Head of caudate nucleus (tissue), 42 donors: ENCODE results near the gene SGCD.

Experiments used
- DNase-seq, 42 donors: peaks; one replicate each; pipeline versions ENCODE4 v3.0.0 to v3.0.0-alpha.2; 2020 to 2021; ENCODE audit warnings: mixed read lengths in 7 of 42
- intact Hi-C: fragments of 100-400 bp; cut with DNase I; formaldehyde crosslinking; loops from one replicate; pipeline ENCODE4 v1.15.0; 2022

SGCD gene

DNA sequence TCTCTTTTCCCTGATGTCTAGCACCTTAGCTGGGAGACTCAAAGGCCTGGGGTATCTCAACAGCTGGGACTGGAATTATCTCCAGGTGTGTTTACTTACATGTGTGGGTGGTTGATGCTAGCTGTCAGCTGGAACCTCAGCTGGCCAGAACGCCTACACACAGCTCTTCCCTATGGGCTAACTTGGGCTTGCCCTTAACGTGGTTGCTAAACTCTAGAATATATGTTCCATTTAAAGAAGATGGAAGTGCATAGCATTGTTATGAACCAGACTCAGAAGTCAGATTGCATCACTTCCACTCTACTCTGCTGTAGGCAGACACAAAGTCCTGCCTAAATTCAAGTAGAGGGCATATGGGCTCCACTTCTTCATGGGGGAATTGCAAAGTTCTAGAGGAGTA lies 29.3 kb downstream of the SGCD start:
- DNase-seq = no peak
- intact Hi-C loops = no loop called here

DNA sequence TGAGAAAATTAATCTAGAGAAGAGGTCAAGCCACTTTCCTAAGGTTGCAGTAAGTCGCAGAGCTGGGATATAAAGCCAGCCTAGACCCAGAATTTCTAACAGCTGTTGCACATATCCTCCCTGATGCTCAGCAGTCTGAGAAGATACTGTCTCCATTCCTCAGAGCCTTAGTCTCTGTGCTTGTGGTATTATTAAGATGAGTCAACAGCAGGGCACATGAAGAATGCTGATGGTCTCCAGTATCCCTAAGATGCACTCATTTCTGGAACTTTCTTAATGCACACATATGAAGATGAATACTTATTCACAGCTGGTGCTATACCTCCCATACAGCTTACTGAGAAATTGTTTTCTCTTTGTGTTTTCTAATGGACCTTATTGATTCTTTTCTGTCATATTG lies 32.5 kb downstream of the SGCD start:
- intact Hi-C loops = no loop called here
- DNase-seq = no peak

DNA sequence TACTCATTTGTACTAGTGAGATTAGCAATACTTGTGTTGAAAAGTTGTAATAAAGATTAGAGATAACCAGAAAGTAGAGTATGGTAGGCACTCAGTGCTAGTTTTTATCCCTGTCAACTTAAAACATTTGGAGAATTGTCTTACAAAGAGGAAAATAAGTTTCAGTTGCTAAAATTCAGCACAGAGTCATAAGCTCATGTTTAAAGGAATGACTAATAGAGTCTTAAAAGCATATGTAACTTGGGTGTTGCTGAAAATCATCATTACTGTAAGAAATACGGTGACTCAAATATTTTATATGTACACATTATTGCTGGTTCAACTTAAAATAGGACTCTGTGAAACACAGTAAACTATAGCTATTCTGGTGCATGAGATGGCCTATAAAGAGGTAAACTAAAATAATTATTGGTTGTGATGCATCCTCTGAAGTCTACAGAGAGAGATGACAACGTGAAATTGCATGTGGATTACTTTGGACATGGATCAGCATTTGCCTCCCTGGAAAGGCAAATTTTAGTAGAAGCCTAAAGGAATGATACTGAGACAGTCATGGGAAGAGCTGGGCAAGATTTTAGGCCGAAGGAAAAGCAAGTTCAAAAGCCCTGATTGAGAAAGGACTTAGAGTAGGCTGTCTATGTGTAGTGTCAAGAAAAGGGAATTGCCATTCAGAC lies 34.6 kb downstream of the SGCD start:
- intact Hi-C loops = no loop called here

DNA sequence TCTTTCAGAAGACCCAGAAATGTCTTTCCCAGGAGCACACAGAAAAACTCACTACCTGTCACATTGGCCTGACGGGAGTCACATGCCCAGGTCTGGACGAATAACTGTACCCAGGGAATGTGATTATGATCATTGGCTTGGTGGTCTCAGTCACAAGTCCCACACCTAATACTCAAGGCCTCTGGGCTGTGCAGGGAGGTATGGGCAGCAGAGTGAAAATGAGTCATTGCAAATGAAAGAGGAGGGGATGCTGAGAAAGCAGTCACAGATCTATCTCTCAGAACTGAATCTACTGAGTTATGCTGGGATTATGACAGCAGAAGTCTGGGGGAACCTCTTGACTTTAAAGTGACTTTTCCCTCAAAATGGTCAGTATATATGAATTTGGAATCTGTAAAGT lies 36.9 kb downstream of the SGCD start:
- intact Hi-C loops = no loop called here
- DNase-seq = no peak

More for the DNA sequence above, 34.6 kb downstream of the SGCD start:
- no peak for DNase-seq

DNA sequence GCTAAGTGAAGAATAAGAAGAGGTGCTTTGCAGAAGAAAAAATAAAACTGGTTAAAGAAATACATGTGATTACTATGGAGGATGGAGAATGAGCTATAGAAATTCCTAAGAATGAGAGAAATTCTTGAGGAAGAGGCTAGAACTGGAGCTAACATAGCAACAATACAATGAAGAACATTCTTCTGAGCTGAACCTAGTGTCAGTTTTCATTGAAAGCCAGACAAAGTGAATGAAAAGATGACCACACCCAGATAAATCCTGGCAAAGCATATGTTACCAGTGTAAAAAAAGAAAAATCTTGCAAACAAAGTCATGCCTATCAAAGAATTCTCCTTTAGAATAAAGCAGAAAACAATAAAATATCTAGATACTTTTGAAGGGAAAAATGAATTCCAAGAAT lies 39.6 kb downstream of the SGCD start:
- DNase-seq = no peak
- intact Hi-C loops = no loop called here

DNA sequence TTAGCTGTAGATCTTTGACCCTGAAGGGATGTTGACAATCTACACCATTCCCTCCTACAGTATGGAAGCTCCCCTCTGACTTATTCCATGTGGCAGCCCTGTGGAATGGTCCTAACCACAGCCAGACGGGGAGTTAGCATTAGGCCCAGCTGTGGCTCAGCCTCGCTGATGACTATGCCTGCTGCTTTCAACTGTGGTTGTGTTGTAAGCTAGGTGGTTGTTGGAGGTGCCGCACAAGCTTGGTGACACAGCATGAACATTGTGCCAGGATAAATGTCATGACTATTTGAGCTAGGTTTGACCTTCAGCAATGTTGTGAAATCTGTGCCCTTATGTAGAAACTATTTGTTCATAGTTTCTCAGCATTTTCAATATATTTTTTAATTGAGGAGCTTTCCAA lies 40.6 kb downstream of the SGCD start:
- intact Hi-C loops = no loop called here
- no peak for DNase-seq

DNA sequence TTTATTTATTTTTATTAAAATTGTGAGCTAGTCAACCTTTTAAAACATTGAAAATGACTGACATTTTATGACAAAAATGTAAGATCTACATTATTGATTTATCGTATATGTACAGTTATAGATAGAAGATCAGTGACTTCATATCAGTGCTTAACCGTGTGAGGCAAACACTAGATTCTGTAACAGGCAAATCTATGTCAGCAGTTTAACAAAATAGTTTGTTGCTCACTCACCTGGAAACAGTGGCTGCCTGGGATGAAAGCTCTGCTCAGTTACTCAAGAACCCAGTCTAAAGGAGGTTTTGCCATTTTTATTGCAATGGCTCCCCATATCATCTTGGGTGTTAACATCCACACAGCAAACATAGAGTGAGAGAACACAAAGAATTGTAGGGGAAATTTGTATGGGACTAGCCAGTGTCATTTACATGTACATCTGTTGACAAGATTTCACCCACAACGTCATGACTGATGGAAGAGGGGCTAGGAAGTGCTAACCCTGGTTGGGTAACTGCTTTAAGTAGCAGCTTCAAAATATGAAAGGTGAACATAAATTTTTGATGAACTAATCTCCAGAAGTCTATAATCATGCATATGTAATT lies 49.0 kb downstream of the SGCD start:
- DNase-seq = no peak
- intact Hi-C loops = no loop called here

DNA sequence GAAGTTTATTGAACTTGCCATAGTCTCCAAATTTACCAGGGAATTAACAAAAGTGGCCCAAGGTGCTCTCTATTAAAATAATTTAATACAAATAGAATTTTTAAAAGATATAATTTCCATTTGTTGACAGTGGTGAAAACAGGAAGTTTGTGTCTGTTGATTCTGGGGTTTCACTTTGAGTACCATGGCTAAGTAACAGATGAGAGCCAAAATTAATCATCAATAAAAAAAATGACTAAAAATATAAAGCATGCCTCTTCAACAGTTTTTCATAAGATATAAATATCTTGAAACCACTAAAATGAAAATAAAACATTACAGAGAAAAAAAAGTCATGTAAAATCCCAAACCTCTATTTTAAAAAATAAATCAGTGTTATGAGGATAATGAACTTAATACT lies 49.8 kb downstream of the SGCD start:
- no peak for DNase-seq
- intact Hi-C loops = no loop called here

DNA sequence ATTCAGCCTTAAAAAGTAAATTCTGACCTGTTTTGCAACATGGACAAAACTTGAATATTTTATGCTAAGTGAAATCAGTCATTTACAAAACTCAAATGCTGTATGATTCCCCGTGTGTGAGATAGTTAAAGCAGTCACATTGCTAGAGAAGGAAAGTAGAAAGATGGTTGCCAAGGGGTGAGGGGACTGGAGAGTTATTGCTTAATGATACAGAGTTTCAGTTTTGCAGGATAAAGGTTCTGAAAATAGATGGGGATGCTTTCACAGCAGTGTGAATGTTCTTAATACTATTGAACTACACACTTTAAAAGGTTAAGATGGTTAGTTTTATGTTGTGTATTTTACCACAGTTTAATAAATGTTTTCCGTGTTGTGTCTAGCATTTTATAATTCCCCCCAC lies 51.2 kb downstream of the SGCD start:
- intact Hi-C loops = no loop called here
- DNase-seq = no peak

DNA sequence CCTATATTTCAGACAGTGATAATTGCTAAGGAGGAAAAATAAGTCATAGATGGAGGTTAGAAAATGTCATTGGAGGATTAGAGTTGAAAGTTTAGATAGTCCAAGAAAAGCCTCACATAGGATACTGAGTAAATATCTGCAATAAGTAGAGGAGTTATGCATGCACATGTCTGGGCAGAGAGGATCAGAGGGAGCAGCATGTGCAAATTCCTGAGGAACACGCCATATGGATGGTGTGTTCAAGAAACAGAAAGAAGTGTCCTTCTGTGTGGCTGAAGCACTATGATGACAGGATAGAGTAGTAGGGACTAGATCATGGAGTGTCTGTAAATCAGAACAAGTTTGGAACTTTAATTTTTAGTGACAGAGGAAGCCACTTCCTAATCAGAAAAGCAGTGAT lies 52.2 kb downstream of the SGCD start:
- intact Hi-C loops = no loop called here

DNA sequence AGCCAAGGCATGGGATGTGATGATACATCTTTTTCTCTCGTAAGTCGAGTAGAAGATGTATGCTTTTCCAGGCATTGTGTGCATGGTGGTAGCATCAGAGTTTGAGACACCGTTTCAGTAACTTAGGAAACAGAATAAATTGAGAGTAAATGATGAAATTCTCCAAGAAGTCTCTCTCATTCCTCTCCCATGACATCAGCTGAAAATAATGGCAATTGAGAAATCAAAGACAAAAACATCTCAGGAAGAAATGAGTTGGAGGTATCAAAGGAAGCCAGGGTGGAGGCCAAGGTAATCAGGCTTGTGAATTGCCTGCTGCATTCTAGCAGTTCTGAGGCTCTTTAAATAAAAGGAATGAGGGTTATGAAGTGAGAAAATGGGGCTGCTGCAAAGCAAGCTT lies 53.9 kb downstream of the SGCD start:
- DNase-seq = no peak
- intact Hi-C loops = no loop called here

More for the DNA sequence above, 52.2 kb downstream of the SGCD start:
- DNase-seq = no peak

DNA sequence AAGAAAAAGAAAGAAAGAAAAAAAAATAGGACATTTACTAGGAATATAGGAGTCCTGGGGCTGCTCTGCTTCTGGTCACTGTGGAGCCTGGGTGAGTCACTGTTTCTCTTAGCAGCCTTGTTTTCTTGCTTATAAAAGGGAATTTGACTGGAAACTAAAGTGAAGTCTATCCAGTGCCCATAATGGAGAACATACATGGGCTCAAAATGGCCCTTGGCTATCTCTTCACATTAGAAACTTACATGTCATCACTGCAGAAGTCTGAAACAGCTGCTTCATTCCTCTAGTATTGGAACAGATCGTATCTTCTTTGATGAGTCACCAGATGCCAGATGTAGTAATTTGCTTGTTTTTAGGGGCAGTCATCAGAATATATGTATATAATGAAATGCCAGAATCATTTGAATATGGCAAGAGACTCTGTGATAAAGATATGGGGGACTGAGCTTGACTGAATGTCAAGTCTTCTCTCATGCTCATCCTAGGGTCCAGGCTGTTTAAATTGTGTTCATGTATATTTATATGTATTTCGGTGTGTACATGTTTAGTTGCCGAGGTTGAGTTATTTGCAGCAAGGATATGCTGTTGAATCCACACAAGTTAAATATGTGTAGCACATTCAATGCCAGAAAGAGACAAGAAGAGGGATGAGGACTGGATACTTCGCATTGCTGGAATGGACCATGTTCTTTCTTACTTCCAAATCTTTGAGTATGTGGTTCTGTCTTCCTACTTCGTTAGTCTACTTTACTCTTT lies 56.7 kb downstream of the SGCD start:
- no peak for DNase-seq
- intact Hi-C loops = no loop called here

DNA sequence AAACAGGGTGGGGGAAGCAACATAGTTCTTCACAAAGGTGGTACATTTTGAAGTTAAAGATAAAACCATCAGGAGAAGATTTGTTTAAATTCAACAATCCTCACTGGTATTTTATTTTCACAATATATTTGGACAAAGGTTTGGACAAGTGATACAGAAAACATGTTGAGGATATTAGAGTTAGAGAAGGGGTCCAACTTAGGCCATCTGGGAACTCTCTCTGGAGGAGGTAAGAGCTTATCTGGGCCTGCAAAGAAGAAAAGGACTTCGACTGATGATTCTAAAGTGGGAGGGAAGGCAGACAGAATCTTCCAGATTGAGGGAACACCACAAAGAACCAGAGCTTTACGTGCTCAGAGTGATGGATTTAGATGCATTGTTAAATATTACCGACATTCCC lies 58.5 kb downstream of the SGCD start:
- intact Hi-C loops = no loop called here
- no peak for DNase-seq

DNA sequence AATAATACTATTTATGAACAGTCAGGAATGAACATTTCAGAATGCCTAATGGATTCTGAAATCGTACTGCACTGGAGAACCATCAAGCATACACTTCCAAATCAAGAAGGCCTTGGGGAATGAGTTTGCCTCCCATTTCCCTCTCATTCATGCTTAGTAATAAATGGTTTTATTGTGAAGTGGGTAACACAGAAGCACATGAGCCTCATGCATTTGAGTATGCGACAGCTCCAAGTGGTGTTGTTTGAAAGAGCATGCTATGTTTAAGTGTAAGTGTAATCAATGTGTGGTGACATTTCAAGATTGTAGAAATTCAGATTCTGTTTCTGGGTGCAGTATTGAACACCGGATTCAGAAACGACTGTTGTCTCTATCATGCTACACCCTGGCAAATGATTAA lies 60.0 kb downstream of the SGCD start:
- peak in 1 of 42 donors; percentile 23 for DNase-seq
- intact Hi-C loops = no loop called here

DNA sequence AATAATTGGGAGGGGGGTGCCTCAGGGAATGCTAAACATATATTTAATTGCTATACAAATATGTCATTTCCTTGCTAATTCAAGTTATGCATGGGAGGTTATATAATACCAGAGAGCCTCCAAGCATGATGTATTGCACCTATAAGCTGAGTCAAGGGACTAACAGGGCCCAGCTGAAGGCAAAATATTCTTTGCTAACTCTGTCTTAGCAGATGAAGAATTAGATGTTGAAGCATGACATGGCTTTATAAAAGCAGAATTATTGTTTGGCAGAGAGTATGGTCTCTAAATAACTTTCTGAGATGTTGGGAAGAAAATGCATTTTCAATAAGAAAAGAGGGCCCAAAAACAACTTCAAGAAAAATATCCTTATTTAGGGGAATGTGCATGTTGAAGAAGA lies 60.4 kb downstream of the SGCD start:
- no peak for DNase-seq
- intact Hi-C loops = no loop called here

DNA sequence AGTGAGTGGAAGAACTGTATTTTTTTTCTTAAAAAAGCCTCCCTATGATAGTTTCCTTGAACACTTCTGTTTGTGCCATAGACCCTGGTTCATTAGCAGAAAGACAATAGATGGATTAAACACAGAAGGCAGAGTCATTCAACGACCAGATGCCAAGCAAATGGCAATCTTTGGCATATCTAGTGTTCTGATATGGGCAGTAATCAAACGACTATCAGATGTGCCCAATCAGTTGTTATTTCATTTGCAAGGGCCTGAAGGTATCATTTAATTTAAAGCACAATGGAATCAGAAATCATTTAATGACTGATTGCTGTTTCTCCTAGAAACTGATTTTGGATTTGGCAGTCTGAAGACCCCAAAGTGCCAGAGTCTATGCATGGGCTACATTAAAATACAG lies 61.3 kb downstream of the SGCD start:
- intact Hi-C loops = no loop called here
- no peak for DNase-seq

DNA sequence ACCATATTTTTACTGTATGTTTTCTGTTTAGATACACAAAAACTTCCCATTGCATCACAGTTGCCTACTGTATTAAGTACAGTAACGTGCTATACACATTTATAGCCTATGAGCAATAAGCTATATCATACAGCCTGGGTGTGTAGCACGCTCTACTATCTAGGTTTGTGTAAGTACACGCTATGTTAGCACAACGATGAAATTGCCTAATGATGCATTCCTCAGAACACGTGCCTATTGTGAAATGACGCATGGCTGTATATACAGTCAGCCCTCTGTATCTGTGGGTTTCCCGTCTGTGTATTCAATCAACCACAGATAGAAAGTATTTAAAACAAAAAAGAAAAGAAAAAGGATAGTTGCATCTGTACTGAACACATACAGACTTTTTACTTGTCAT lies 64.2 kb downstream of the SGCD start:
- DNase-seq = no peak
- intact Hi-C loops = no loop called here

DNA sequence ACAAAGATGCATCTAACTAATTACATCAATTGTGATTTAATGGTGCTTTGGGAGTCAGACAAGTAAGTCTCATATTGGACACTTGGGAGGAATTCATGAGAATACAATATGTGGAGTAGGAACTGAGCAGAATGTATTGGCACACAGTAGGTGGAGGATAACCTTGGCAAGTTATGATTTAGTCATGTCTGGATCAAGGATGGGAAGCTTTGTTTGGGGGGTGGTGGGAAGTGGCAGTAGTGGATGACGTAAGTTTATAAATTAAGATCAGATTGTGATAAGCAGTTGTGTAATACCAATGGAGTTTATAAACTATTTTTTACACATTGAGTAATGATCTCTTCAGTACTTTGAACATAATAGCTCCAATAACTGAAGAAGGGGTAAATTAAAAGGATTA lies 67.0 kb downstream of the SGCD start:
- intact Hi-C loops = no loop called here

DNA sequence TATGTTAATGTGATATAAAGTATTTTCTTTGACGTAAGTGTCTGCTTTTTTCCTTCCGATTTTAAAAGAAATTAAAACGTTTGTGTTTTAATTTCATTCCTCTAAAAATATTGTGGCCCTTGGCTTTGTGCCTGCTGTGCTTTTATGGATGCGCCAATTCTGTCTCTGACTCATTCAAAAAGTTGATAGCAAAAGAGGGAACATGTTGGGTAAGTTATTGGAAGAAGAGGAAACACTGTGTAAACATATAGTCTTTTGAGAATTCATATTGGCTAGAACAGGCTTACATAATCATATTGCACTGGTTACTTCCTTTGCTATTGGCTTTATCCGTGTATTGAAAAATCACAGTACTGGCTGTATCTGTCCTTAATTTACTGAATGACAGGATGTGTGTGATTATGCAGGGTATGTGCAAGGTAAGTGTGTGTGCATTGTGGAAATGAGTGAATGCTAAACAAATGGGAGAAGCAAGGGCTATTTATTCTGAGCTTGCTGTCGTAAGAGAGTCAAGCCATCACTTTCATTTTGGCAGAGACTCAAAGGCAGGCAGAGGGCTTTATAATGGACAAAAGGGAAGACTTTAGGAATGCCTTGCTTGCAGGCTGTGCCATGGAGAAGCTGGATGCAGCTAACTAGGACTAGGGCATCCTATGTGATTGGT lies 67.8 kb downstream of the SGCD start:
- DNase-seq = peak in 4 of 42 donors; percentile 11 to 47 (median 42)
- intact Hi-C loops = no loop called here

More for the DNA sequence above, 67.0 kb downstream of the SGCD start:
- no peak for DNase-seq

DNA sequence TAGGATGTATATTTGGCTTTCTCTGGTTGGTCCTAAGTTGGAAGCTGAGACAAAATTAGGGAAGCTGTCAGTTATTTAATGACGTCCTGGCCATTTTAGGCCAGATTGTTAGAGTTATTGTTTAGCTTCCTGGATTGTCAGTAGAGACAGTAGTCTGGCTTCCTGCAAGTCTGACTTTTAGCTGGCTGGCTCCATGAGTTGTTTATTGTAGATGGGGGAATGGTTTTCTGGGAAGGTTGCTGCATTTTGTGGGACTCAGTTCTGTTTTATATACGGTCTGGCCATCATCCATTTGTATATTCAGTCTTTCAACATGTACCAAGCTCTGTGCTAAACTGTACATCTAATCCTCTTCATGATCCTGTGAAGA lies 68.3 kb downstream of the SGCD start:
- intact Hi-C loops = no loop called here
- DNase-seq = no peak
